GM19328 (cell line): Measurements from ENCODE around the gene PRKG1.

Experiments
- ATAC-seq: cut with Tn5 transposase; IDR thresholded peaks from one replicate; pipeline ENCODE4 v1.9.1; 2021; ENCODE audit warnings: mild to moderate bottlenecking, moderate library complexity; ENCODE audit not compliant: unreplicated experiment

PRKG1 gene

GRCh38 chr10:51215951-51216834 lies 141.9 kb downstream of the PRKG1 start:
- ATAC-seq, result no peak

GRCh38 chr10:51217505-51217904 lies 143.2 kb downstream of the PRKG1 start:
- ATAC-seq, result no peak

DNA sequence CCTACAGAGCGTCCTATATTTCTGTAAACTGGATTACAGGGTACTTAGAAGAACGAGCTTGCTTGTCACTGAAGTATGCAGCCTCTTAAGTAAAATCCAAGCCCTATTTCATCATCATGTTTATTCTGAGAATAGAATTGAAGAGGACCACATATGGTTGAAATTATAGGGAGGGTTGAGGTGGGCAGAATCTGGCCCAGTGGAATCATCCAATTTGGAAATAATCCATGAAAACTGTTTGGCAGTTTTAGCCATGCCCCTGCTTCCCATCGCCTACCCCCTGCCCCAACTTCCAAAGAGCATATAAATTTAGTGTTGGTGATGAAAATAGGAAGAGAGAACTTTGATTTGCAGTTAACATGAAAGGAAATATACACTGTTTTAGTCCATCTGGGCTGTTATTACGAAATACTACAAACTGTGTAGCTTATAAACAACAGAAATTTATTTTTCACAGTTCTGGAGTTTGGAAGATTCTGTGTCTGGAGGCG lies 150.4 kb downstream of the PRKG1 start:
- ATAC-seq, result no peak

DNA sequence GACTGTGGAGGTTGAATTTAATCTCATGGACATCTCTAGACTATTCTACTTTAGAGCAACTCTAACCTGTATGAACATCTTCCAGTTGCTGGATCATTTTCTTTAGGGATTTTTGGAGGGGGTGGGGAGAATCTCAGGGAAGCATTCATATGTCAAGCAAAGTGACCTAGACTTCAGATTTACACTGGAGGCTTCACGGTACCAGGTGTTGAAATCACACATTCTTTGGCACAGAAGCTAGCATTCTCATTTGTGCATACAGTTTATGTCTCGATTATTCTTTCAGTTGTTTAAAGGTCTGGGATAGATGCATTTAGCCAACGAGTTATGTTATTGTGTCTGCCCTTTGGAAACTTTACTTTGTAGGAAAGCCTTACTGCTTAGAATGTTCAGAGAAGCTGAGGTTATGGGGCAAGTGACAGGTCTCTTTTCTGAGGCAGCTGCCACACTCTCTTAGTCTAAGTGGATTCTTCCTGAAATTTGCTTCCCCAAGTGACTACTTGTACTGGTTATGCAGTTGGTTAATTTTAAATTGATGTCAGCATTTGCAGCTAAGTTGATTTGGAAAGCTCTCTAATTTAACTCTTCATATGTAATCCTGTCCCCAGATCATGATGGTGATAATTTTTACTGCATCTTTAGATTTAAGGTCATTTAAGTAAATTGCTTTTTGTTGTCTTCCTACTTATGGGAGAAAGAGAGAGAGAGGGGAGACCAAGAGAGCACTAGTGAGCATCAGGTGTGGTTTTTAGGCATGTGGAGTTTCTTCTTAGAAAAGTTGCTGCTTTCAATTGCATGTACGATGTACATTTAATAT lies 153.8 kb downstream of the PRKG1 start:
- ATAC-seq, result no peak

DNA sequence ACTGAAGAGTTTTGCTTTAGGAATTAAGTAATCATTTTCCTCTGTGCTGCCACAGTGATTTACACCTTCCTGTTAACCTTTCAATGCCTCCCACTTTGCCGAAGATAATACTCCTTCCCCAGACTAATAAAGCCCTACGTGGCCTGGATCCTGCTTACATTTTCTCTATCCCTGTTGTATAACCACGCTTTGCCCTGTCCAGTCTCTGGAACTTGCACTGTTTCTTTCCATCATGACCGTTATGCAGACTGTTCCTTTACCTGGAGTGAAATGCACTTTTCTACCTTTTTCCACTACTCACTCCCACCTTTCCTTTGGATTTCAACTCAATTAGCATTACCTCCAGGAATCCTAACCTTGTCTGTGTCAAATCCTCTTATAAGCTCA lies 154.4 kb downstream of the PRKG1 start:
- no peak for ATAC-seq

DNA sequence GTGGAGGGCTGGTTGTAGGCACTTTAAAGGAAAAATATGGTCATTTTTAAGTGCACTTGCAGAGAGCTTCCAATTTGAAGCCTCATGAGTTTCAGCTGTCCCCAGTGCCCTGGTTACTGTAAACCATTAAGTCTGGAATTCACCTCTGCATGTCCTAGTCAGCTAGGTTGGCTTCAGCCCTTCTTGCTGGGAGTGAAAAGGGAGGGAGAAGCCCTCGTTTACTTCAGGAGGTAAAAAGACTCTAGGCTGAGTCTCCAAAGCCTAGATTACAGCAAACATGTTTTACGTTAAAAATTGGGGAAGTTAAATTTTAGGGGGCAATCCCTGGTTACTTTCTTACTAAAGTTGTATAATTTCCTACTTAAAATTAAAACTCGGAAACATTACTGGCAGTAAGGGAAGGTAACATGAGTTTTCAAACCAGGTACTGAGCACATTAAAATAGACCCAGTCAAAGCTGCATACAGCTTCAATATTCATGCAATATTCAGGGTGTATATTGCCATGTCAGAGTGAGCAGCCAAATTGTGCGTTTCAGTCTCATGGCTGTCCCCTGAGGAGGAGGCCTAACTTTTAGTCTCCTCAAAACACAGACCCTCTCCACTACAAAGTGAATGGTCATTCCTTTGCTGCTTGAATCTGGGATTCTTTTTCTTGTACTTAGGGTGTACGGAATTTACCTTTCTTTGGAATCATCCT lies 156.7 kb downstream of the PRKG1 start:
- no peak for ATAC-seq

GRCh38 chr10:51231754-51232153 lies 157.5 kb downstream of the PRKG1 start:
- no peak for ATAC-seq

DNA sequence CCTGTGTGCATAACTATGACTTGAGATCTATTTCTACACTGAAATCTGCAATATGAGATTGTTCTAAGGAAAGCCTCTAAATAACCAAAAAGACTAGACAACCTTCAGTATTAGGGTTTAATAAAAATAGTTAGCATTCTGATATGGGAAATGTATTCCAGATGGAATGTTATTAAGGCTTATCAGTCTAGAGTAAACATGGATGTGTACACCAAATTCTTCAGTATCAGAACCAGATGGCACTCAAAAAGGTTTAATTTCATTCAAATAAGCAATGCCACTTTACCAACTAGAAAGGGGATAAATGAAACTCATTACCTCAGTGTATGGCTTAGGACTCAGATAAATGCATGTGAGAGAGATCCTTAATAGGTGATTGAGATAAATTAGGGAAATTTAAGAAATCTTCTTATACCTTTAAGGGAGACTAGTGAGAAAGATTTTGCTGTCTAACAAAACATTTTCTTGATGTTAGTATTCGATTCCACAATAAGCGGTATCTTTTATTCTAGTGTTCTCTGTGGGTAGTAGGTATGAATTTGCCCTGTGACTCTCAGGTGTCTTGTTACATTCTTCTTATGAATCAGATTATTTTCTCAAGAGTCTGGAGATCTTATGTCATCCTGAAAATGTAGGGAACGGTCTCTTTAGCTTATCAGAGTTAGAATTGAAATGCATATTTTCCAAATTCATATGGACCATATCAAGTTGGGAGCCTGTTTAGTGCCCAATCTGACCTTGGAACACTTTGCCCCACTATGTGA lies 159.2 kb downstream of the PRKG1 start:
- no peak for ATAC-seq

DNA sequence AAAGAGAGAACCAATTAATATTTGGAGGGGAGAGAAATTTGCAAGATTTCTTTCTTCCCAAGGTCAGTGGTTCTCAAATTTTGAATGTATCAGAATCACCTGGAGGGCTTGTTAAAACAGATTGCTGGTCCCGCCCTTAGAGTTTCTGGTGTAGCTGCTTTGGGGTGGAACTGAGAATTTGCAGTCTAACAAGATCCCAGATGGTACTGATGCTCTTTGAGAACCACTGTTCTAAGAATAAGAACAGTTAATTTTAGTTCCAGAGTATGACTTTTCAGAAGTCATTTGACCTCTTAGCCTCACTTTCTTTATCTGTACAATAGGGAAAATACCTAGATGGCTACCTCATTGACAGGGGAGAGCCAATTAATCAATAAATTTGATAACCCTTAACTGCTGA lies 161.6 kb downstream of the PRKG1 start:
- ATAC-seq, result no peak

- ATAC-seq, result no peak
These were observed 164.7 kb downstream of the PRKG1 start for GRCh38 chr10:51239006-51239405.

DNA sequence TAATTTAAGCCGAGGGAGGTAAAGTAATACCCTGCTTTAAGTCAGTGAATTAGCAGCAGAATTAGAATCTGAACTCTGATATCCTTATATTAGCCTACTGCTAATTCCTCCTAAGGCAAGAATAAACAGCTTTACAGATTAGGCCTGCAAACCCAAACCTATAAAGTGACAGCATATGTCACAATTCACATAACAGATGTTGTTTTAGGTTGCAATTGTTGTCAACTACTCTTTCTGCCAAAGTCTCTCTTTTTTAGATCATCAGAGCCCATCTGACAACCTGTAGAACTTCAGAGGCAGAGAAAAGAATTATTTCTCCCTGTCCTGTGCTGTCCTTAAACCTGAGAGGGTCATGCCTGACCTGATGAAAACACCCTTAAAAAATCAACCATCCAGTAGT lies 167.2 kb downstream of the PRKG1 start:
- no peak for ATAC-seq

GRCh38 chr10:51242393-51242792 lies 168.1 kb downstream of the PRKG1 start:
- ATAC-seq, result no peak

DNA sequence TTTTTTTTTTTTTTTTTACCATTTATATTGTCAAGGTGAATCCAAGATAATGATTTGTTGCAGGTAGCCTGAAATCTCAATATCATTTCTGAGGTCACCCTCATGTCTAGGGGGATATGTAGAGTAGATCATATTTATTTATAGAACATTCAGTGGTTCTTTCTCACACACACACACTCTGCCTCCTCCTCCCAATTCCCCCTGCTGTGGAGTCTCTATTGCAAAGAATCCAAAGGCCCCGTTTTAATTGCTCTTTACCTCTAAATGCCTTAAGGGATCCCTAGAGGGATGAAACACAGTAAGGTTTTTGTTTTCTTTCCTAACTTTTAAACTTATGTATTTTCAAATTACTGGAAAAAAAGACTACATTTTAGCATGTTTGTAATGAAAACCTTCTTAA lies 170.0 kb downstream of the PRKG1 start:
- ATAC-seq, result no peak

DNA sequence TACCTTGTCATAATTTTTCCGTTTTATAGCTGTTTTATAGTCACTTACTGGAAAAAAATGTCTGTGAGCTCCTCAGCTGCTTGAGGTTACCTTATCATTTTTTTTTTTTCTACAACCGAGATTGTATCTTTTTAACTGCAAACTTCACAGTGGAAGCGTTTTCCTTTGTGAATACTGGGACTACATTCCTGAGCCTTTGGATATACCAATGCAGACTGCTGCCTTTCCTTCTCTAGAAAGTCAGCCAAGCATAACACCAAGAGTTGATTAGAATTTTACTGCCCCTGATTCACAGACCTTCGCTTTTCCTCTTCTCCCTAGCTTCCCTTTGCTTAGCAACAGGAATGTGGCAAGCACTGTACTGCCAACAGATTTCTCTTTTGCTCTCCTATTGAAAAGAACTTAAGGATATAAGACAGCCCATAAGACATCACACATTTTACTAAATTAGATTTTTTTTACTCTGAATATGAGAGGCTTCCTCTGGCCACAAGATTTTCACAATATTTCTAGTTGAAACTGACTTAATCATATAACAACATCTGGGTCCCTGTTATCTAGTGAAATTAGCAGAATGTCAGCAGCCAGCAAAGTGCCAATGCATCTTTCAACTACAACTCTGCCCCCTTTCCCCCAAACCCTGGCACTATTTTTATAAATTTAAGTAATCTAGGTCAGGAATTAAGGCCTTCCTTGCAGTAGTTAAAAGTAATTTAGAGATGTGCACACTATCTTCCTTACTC lies 170.6 kb downstream of the PRKG1 start:
- no peak for ATAC-seq

- no peak for ATAC-seq
These were observed 171.9 kb downstream of the PRKG1 start for GRCh38 chr10:51246156-51246555.

- no peak for ATAC-seq
These were observed 176.1 kb downstream of the PRKG1 start for GRCh38 chr10:51250278-51250920.

GRCh38 chr10:51251110-51251509 lies 176.8 kb downstream of the PRKG1 start:
- ATAC-seq, result no peak

- no peak for ATAC-seq
These were observed 181.1 kb downstream of the PRKG1 start for GRCh38 chr10:51255381-51255780.

- no peak for ATAC-seq
These were observed 183.4 kb downstream of the PRKG1 start for GRCh38 chr10:51257511-51258248.
